ENCODE measurements around the gene SPO11. TPM values are rescaled to one million over a fixed set of nuclear protein-coding genes. Genes with fewer than 3 reads are reported as not detected.

SPO11 gene
- total and polyA plus RNA-seq, 7 donors, result not detected

GRCh38 chr20:57293995-57294394, 35.6 kb upstream of the SPO11 start:
- Histone ChIP-seq H3K27ac (no peak overlapping the region), H3K27me3 (ENCODE audit: insufficient read depth in 3 of 3, low read length in 2 of 3) (peaks cover 0 to 39% (median 9%) of the 10 kb centered on the region in 3 donors), H3K9me3 (no peaks in the 10 kb centered on the region), H3K36me3 (ENCODE audit: insufficient read depth in 1 of 2, low read depth in 1 of 2) (no peaks in the 10 kb centered on the region), H3K4me3 (no peak overlapping the region), H3K4me1 (no peaks in the 10 kb centered on the region)
- intact Hi-C loops (cut with DNase I), result no loop called here
- WGBS, 3 donors, result 67 to 69% (median 69%) methylated on average over 7 of the region's 7 CpGs
- no peak for TF ChIP-seq CTCF (IDR thresholded peaks at IDR 0.05)
- DNase-seq, result no peak
- no peak for ATAC-seq

- intact Hi-C loops (cut with DNase I), result no loop called here
- Histone ChIP-seq H3K4me1 (no peaks in the 10 kb centered on the region), H3K9me3 (no peaks in the 10 kb centered on the region), H3K27ac (no peak overlapping the region), H3K4me3 (no peak overlapping the region), H3K36me3 (ENCODE audit: insufficient read depth in 1 of 2, low read depth in 1 of 2) (no peaks in the 10 kb centered on the region), H3K27me3 (ENCODE audit: insufficient read depth in 3 of 3, low read length in 2 of 3) (peaks cover 0 to 36% (median 9%) of the 10 kb centered on the region in 3 donors)
- ATAC-seq (no peak), DNase-seq (no peak)
- TF ChIP-seq CTCF (IDR thresholded peaks at IDR 0.05), result no peak
- WGBS, 3 donors, result 56 to 59% (median 58%) methylated on average over 3 of the region's 3 CpGs
Measured at GRCh38 chr20:57294550-57294949, 35.1 kb upstream of the SPO11 start.

GRCh38 chr20:57298457-57298856, 31.1 kb upstream of the SPO11 start:
- no peaks in the 10 kb centered on the region for H3K4me1 ChIP-seq
- WGBS, 3 donors, result 75 to 81% (median 75%) methylated on average over 4 of the region's 4 CpGs
- ATAC-seq (no peak), DNase-seq (no peak)
- no peak for TF ChIP-seq CTCF (IDR thresholded peaks at IDR 0.05)
- no peaks in the 10 kb centered on the region for H3K36me3 ChIP-seq (ENCODE audit: insufficient read depth in 1 of 2, low read depth in 1 of 2)
- H3K4me3 ChIP-seq, result no peak overlapping the region
- H3K27me3 ChIP-seq (ENCODE audit: insufficient read depth in 3 of 3, low read length in 2 of 3), result peaks cover 0 to 18% (median 0%) of the 10 kb centered on the region in 3 donors
- intact Hi-C loops (cut with DNase I), result no loop called here
- H3K9me3 ChIP-seq, result no peaks in the 10 kb centered on the region
- H3K27ac ChIP-seq, result no peak overlapping the region

GRCh38 chr20:57301026-57301425, 28.6 kb upstream of the SPO11 start:
- TF ChIP-seq CTCF (IDR thresholded peaks at IDR 0.05), result no peak
- Histone ChIP-seq H3K27me3 (ENCODE audit: insufficient read depth in 3 of 3, low read length in 2 of 3) (peaks cover 0 to 13% (median 2%) of the 10 kb centered on the region in 3 donors), H3K4me3 (no peak overlapping the region), H3K36me3 (ENCODE audit: insufficient read depth in 1 of 2, low read depth in 1 of 2) (no peaks in the 10 kb centered on the region), H3K4me1 (no peaks in the 10 kb centered on the region), H3K9me3 (no peaks in the 10 kb centered on the region), H3K27ac (no peak overlapping the region)
- intact Hi-C loops (cut with DNase I), result no loop called here
- DNase-seq (no peak), ATAC-seq (no peak)
- 21 to 24% (median 23%) methylated on average over 14 of the region's 14 CpGs for WGBS, 3 donors

- 83 to 90% (median 86%) methylated on average over 5 of the region's 5 CpGs for WGBS, 3 donors
- ATAC-seq, result no peak
- Histone ChIP-seq H3K27ac (no peak overlapping the region), H3K4me1 (no peaks in the 10 kb centered on the region), H3K9me3 (no peaks in the 10 kb centered on the region), H3K4me3 (no peak overlapping the region), H3K27me3 (ENCODE audit: insufficient read depth in 3 of 3, low read length in 2 of 3) (peaks cover 2 to 20% (median 4%) of the 10 kb centered on the region in 3 donors), H3K36me3 (ENCODE audit: insufficient read depth in 1 of 2, low read depth in 1 of 2) (no peaks in the 10 kb centered on the region)
- TF ChIP-seq CTCF (IDR thresholded peaks at IDR 0.05), result no peak
- DNase-seq, result no peak
- intact Hi-C loops (cut with DNase I), result no loop called here
Measured at GRCh38 chr20:57306747-57307146, 22.9 kb upstream of the SPO11 start.

Measured in psoas muscle (tissue), 8 donors.